HUES64 (cell line): ENCODE data around the gene UCP3.

ENCODE experiments used
- H3K27ac ChIP-seq: 2 replicates; pipeline ENCODE4 v1.7.0; 2013; ENCODE audit warnings: low read depth, low read length, inconsistent platforms
- H3K27me3 ChIP-seq: 2 replicates; pipeline ENCODE4 v1.6.1; 2013; ENCODE audit warnings: mild to moderate bottlenecking, low read length; ENCODE audit not compliant: insufficient read depth
- H3K36me3 ChIP-seq: 2 replicates; pipeline ENCODE4 v1.6.1; 2013; ENCODE audit warnings: mild to moderate bottlenecking, low read length; ENCODE audit not compliant: insufficient read depth
- H3K4me1 ChIP-seq: 2 replicates; pipeline ENCODE4 v1.6.1; 2013; ENCODE audit warnings: mild to moderate bottlenecking, low read length, moderate library complexity; ENCODE audit not compliant: insufficient read depth
- H3K4me3 ChIP-seq: 2 replicates; pipeline ENCODE4 v1.5.1; 2013; ENCODE audit warnings: mild to moderate bottlenecking, low read length, moderate library complexity
- H3K9ac ChIP-seq: 2 replicates; pipeline ENCODE4 v1.6.1; 2013; ENCODE audit warnings: mild to moderate bottlenecking, low read depth, low read length
- H3K9me3 ChIP-seq: 2 replicates; pipeline ENCODE4 v1.6.1; 2013; ENCODE audit warnings: low read depth, low read length; ENCODE audit not compliant: insufficient read depth
- WGBS: fragments of 150-250, 120-280 bp; methylation state at CpG from one replicate; pipeline ENCODE4 v1.1.7; 2013; ENCODE audit warnings: missing lambda C conversion rate; 5-methylcytosine and 5-hydroxymethylcytosine counted together

Gene UCP3

DNA sequence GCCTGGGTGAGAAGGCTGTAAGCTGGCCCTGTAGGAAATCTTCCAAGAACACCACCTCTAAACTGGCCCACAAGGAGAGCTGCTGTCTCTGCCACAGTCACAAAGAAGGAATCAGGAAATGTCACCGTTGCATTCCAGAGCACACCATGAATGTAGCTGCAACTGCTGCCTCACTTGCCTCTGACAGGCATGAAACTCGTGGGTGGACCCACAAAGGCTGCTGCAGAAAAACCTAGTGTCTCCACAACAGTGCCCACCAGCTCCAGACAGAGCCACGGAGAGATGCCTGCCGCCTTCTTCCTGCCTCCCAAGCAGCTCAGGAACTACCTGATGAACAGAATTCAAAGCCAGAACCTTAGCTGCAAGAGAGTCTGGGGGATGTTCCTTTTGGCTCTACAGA is 47.6 kb downstream of the UCP3 start:
- Histone ChIP-seq H3K9ac (no peak overlapping the region), H3K4me3 (no peak overlapping the region), H3K4me1 (no peaks in the 10 kb centered on the region), H3K36me3 (no peaks in the 10 kb centered on the region), H3K27ac (no peak overlapping the region), H3K9me3 (no peaks in the 10 kb centered on the region), H3K27me3 (no peaks in the 10 kb centered on the region)
- 83% methylated on average over 4 of the region's 4 CpGs for WGBS

- no peak overlapping the region for H3K4me3 ChIP-seq
- no peak overlapping the region for H3K27ac ChIP-seq
Measured at GRCh38 chr11:73958521-73959141, 50.3 kb downstream of the UCP3 start.

DNA sequence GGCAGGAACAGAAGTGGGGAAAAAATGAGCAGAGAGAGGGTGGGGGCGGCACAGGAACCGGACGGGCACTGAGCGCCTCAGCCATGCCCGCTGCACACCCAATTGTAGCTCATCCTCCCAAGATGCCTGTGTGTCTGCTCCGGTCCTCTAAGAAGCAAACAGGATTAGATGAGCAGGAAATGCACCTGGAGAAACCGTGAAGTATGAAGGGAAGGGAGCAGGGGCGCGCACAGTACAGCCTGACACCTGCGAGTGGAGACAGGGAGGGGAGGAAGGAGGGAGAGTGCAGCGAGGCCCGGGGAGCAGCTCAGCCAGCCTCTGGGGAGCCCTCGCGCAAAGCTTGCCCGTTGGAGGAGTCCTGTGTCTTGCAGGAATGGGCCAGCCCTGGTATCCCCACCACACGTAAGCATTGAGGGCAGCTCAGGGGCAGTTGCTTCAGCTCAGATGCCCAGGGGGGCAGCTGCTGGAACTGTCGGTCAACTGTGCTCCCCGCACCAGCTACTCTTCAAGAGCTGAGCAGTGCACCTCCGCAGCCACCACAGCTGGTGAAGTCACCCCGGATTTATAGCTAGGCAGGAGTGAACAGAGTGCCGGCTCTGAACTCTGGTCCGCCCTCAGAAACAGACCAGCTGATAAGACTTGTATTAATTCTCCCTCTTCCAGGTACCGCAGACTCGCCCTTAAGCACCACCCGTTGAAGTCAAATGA is 51.1 kb downstream of the UCP3 start:
- Histone ChIP-seq H3K9ac (no peak overlapping the region), H3K4me3 (no peak overlapping the region), H3K36me3 (no peaks in the 10 kb centered on the region), H3K27ac (no peak overlapping the region), H3K27me3 (no peaks in the 10 kb centered on the region), H3K4me1 (no peaks in the 10 kb centered on the region), H3K9me3 (no peaks in the 10 kb centered on the region)
- 92% methylated on average over 25 of the region's 25 CpGs for WGBS

More at GRCh38 chr11:73958521-73959141, 50.3 kb downstream of the UCP3 start:
- Histone ChIP-seq H3K4me1 (no peaks in the 10 kb centered on the region), H3K36me3 (no peaks in the 10 kb centered on the region), H3K27me3 (no peaks in the 10 kb centered on the region), H3K9ac (no peak overlapping the region), H3K9me3 (no peaks in the 10 kb centered on the region)
- 89% methylated on average over 18 of the region's 18 CpGs for WGBS

- H3K9ac ChIP-seq, result no peak overlapping the region
- H3K27ac ChIP-seq, result no peak overlapping the region
- no peaks in the 10 kb centered on the region for H3K9me3 ChIP-seq
- H3K27me3 ChIP-seq, result no peaks in the 10 kb centered on the region
- H3K4me3 ChIP-seq, result no peak overlapping the region
- H3K36me3 ChIP-seq, result no peaks in the 10 kb centered on the region
- H3K4me1 ChIP-seq, result no peaks in the 10 kb centered on the region
- 91% methylated on average over 29 of the region's 29 CpGs for WGBS
Measured at GRCh38 chr11:73956876-73957653, 51.8 kb downstream of the UCP3 start.

DNA sequence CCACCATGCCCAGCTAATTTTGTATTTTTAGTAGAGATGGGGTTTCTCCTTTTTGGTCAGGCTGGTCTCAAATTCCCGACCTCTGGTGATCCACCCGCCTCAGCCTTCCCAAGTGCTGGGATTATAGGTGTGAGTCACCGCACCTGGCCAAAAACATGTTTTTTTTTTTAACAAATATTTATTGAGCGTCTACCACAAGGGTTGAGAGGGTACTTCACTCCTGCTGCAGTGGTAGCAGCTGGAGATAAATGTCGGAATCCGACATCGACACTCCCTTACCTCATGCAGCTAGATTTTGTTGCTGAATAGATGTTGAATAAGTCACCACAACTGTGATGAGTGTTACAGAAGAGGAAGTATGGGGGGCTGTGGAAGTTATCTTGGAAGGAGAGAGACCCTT is 57.1 kb downstream of the UCP3 start:
- Histone ChIP-seq H3K9ac (no peak overlapping the region), H3K27ac (no peak overlapping the region), H3K36me3 (no peaks in the 10 kb centered on the region), H3K9me3 (peaks cover 3% of the 10 kb centered on the region; the same call in 1 of the 2 replicates), H3K27me3 (no peaks in the 10 kb centered on the region), H3K4me3 (no peak overlapping the region), H3K4me1 (no peaks in the 10 kb centered on the region)
- WGBS, result 92% methylated on average over 7 of the region's 7 CpGs

- Histone ChIP-seq H3K27me3 (no peaks in the 10 kb centered on the region), H3K4me3 (no peak within 1 kb of the TSS), H3K27ac (no peak within 1 kb of the TSS), H3K9ac (no peak within 1 kb of the TSS), H3K36me3 (no peaks in the 10 kb centered on the region), H3K4me1 (no peaks in the 10 kb centered on the region), H3K9me3 (peaks cover 8% of the 10 kb centered on the region; the same call in 1 of the 2 replicates)
- WGBS, result 75% methylated on average over 12 of the region's 12 CpGs
Measured at GRCh38 chr11:73950869-73951710, 57.8 kb downstream of the UCP3 start, which contains the start of gene DNAJB13. DNAJB13 (plus strand) TSS chr11:73951026; CDS start chr11:73951070, 44 bp downstream.
